HL-60 (cell line): Measurements from ENCODE around the gene TMSB10.
"Not testable (repeated sequence)": the region's sequence is repeated elsewhere in the genome, so short reads cannot be mapped to it uniquely, and the experiment has no call there.

Experiments
- GABPA ChIP-seq: IDR thresholded peaks from 2 replicates; pipeline ENCODE4 v1.6.1; 2012; ENCODE audit warnings: low read depth
- POLR2AphosphoS5 ChIP-seq: IDR thresholded peaks from 2 replicates; pipeline ENCODE4 v1.6.1; 2012; ENCODE audit warnings: low read depth
- TF ChIP-seq, protein P1 (sequence below): IDR thresholded peaks from one replicate; pipeline ENCODE4 v1.5.1; 2011; ENCODE audit warnings: low read length, control low read depth, inconsistent platforms; ENCODE audit not compliant: insufficient read depth
- TF ChIP-seq, protein P2 (sequence below): IDR thresholded peaks from 2 replicates; pipeline ENCODE4 v1.6.1; 2012; ENCODE audit warnings: low read depth; ENCODE audit not compliant: insufficient replicate concordance

GRCh38 chr2:84868327-84868726 lies 37.1 kb upstream of the TMSB10 start:
- TF ChIP-seq, protein P1, sequence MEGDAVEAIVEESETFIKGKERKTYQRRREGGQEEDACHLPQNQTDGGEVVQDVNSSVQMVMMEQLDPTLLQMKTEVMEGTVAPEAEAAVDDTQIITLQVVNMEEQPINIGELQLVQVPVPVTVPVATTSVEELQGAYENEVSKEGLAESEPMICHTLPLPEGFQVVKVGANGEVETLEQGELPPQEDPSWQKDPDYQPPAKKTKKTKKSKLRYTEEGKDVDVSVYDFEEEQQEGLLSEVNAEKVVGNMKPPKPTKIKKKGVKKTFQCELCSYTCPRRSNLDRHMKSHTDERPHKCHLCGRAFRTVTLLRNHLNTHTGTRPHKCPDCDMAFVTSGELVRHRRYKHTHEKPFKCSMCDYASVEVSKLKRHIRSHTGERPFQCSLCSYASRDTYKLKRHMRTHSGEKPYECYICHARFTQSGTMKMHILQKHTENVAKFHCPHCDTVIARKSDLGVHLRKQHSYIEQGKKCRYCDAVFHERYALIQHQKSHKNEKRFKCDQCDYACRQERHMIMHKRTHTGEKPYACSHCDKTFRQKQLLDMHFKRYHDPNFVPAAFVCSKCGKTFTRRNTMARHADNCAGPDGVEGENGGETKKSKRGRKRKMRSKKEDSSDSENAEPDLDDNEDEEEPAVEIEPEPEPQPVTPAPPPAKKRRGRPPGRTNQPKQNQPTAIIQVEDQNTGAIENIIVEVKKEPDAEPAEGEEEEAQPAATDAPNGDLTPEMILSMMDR = not testable (repeated sequence)
- not testable (repeated sequence) for TF ChIP-seq POLR2AphosphoS5, GABPA
- TF ChIP-seq, protein P2, sequence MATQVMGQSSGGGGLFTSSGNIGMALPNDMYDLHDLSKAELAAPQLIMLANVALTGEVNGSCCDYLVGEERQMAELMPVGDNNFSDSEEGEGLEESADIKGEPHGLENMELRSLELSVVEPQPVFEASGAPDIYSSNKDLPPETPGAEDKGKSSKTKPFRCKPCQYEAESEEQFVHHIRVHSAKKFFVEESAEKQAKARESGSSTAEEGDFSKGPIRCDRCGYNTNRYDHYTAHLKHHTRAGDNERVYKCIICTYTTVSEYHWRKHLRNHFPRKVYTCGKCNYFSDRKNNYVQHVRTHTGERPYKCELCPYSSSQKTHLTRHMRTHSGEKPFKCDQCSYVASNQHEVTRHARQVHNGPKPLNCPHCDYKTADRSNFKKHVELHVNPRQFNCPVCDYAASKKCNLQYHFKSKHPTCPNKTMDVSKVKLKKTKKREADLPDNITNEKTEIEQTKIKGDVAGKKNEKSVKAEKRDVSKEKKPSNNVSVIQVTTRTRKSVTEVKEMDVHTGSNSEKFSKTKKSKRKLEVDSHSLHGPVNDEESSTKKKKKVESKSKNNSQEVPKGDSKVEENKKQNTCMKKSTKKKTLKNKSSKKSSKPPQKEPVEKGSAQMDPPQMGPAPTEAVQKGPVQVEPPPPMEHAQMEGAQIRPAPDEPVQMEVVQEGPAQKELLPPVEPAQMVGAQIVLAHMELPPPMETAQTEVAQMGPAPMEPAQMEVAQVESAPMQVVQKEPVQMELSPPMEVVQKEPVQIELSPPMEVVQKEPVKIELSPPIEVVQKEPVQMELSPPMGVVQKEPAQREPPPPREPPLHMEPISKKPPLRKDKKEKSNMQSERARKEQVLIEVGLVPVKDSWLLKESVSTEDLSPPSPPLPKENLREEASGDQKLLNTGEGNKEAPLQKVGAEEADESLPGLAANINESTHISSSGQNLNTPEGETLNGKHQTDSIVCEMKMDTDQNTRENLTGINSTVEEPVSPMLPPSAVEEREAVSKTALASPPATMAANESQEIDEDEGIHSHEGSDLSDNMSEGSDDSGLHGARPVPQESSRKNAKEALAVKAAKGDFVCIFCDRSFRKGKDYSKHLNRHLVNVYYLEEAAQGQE = not testable (repeated sequence)
